ENCODE results near the gene PSMB9.
A peak's percentile ranks its signal among the peaks of the same experiment; 100 is the strongest.
"Not testable (repeated sequence)": the region's sequence is repeated elsewhere in the genome, so short reads cannot be mapped to it uniquely, and the experiment has no call there.

The PSMB9 gene

GRCh38 chr6:32855467-32856174 lies 1.6 kb downstream of the PSMB9 start:
- H3K27ac ChIP-seq: no peak overlapping the region
- no peak for DNase-seq (ENCODE audit: low read depth, low spot score)

GRCh38 chr6:32857156-32857891 lies 3.3 kb downstream of the PSMB9 start:
- no peak overlapping the region for H3K27ac ChIP-seq
- DNase-seq (ENCODE audit: low read depth, low spot score): no peak

GRCh38 chr6:32858194-32858593 lies 4.2 kb downstream of the PSMB9 start:
- H3K27ac ChIP-seq: no peak overlapping the region
- no peak for DNase-seq (ENCODE audit: low read depth, low spot score)

- no peak for DNase-seq (ENCODE audit: low read depth, low spot score)
- H3K27ac ChIP-seq: peak overlapping the region; percentile 51
These were observed 6.7 kb downstream of the PSMB9 start for GRCh38 chr6:32860674-32861073.

- no peak overlapping the region for H3K27ac ChIP-seq
- no peak for DNase-seq (ENCODE audit: low read depth, low spot score)
These were observed 8.7 kb downstream of the PSMB9 start for GRCh38 chr6:32862725-32863124.

GRCh38 chr6:32865724-32866443 lies 11.9 kb downstream of the PSMB9 start:
- no peak overlapping the region for H3K27ac ChIP-seq
- DNase-seq (ENCODE audit: low read depth, low spot score): no peak

GRCh38 chr6:32867022-32867477 lies 13.1 kb downstream of the PSMB9 start:
- H3K27ac ChIP-seq: no peak overlapping the region
- DNase-seq (ENCODE audit: low read depth, low spot score): no peak

GRCh38 chr6:32867554-32868256 lies 13.7 kb downstream of the PSMB9 start:
- no peak for DNase-seq (ENCODE audit: low read depth, low spot score)
- no peak overlapping the region for H3K27ac ChIP-seq

- H3K27ac ChIP-seq: no peak overlapping the region
- no peak for DNase-seq (ENCODE audit: low read depth, low spot score)
These were observed 14.3 kb downstream of the PSMB9 start for GRCh38 chr6:32868257-32868788.

- not testable (repeated sequence) for DNase-seq (ENCODE audit: low read depth, low spot score); H3K27ac ChIP-seq
These were observed 20.0 kb downstream of the PSMB9 start for GRCh38 chr6:32873947-32874346.

- DNase-seq (ENCODE audit: low read depth, low spot score): no peak
- no peak overlapping the region for H3K27ac ChIP-seq
These were observed 22.6 kb downstream of the PSMB9 start for GRCh38 chr6:32876603-32877002.

- DNase-seq (ENCODE audit: low read depth, low spot score): no peak
- H3K27ac ChIP-seq: no peak overlapping the region
These were observed 25.7 kb downstream of the PSMB9 start for GRCh38 chr6:32879691-32880090.

- not testable (repeated sequence) for DNase-seq (ENCODE audit: low read depth, low spot score); H3K27ac ChIP-seq
These were observed 27.0 kb downstream of the PSMB9 start for GRCh38 chr6:32880962-32881361.

GRCh38 chr6:32882879-32883250 lies 28.9 kb downstream of the PSMB9 start:
- peak overlapping the region; percentile 15 for H3K27ac ChIP-seq
- DNase-seq (ENCODE audit: low read depth, low spot score): no peak

GRCh38 chr6:32883789-32884188 lies 29.8 kb downstream of the PSMB9 start:
- DNase-seq (ENCODE audit: low read depth, low spot score): no peak

GRCh38 chr6:32885698-32886286 lies 31.8 kb downstream of the PSMB9 start:
- H3K27ac ChIP-seq: no peak overlapping the region
- no peak for DNase-seq (ENCODE audit: low read depth, low spot score)

More at GRCh38 chr6:32883789-32884188, 29.8 kb downstream of the PSMB9 start:
- H3K27ac ChIP-seq: no peak overlapping the region

GRCh38 chr6:32886681-32887383 lies 32.8 kb downstream of the PSMB9 start:
- no peak overlapping the region for H3K27ac ChIP-seq
- peak; percentile 20 for DNase-seq (ENCODE audit: low read depth, low spot score)

- no peak overlapping the region for H3K27ac ChIP-seq
- DNase-seq (ENCODE audit: low read depth, low spot score): no peak
These were observed 33.6 kb downstream of the PSMB9 start for GRCh38 chr6:32887616-32888015.

- DNase-seq (ENCODE audit: low read depth, low spot score): no peak
- H3K27ac ChIP-seq: no peak overlapping the region
These were observed 34.6 kb downstream of the PSMB9 start for GRCh38 chr6:32888576-32888975.

All from epithelial cell of prostate (primary cell).